22Rv1 (cell line): ENCODE data around the gene AKAP6.

ENCODE experiments used
- ZFX ChIP-seq: fragments of 450-650 bp; IDR thresholded peaks from 2 replicates; pipeline ENCODE4 v1.6.1; 2017; ENCODE audit warnings: antibody characterized with exemption, borderline replicate concordance
- TF ChIP-seq, protein P1 (sequence below): fragments of 450-650 bp; IDR thresholded peaks from 2 replicates; pipeline ENCODE4 v1.5.1; 2017; ENCODE audit warnings: mild to moderate bottlenecking

DNA sequence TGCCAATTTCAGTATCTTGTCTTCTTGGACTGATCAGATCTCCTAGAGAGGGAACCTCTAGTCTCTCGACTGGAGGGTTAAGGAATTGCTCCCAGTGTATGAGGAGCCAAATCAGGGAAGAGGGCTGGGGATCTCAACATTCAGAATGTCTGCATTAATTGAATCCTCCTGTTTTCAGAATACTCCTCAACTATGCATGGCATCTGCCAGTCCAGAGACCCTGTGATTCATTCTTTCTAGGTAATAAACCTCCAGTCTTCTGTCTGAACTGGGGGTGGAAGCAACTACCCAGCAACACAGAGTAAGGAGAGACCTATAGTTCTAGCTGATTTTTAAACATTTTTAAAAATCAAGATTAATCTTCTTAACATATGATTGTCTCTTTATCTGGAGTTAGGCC, 92.7 kb downstream of the AKAP6 start:
- TF ChIP-seq, protein P1, sequence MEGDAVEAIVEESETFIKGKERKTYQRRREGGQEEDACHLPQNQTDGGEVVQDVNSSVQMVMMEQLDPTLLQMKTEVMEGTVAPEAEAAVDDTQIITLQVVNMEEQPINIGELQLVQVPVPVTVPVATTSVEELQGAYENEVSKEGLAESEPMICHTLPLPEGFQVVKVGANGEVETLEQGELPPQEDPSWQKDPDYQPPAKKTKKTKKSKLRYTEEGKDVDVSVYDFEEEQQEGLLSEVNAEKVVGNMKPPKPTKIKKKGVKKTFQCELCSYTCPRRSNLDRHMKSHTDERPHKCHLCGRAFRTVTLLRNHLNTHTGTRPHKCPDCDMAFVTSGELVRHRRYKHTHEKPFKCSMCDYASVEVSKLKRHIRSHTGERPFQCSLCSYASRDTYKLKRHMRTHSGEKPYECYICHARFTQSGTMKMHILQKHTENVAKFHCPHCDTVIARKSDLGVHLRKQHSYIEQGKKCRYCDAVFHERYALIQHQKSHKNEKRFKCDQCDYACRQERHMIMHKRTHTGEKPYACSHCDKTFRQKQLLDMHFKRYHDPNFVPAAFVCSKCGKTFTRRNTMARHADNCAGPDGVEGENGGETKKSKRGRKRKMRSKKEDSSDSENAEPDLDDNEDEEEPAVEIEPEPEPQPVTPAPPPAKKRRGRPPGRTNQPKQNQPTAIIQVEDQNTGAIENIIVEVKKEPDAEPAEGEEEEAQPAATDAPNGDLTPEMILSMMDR: no peak
- no peak for TF ChIP-seq ZFX
